Peyer's patch (tissue), 4 donors: Measurements from ENCODE around the gene TMEM158. TPM values are rescaled to one million over a fixed set of nuclear protein-coding genes. Genes with fewer than 3 reads are reported as not detected.

Experiments
- DNase-seq, 3 donors: peaks; one replicate each; pipeline ENCODE4 v3.0.0-alpha.2; 2017 to 2019
- H3K27ac ChIP-seq, 4 donors: fragments of 200-600 bp; sonication (generic); one replicate each; pipeline ENCODE4 v1.5.1; 2016 to 2019
- H3K27me3 ChIP-seq, 2 donors: fragments of 200-600 bp; sonication (generic); one replicate each; pipeline ENCODE4 v1.5.1; 2019
- H3K36me3 ChIP-seq, 3 donors: fragments of 200-600 bp; sonication (generic); one replicate each; pipeline ENCODE4 v1.5.1; 2016 to 2019
- H3K4me1 ChIP-seq, 4 donors: fragments of 200-600 bp; sonication (generic); one replicate each; pipeline ENCODE4 v1.5.1; 2016 to 2019
- H3K4me3 ChIP-seq, 4 donors: fragments of 200-600 bp; sonication (generic); 1 replicate in 3 of 4; 2 replicates in 1 of 4; pipeline ENCODE4 v1.5.1; 2016 to 2019; ENCODE audit warnings: mild to moderate bottlenecking in 1 of 4
- H3K9me3 ChIP-seq, 4 donors: fragments of 200-600 bp; sonication (generic); one replicate each; pipeline ENCODE4 v1.5.1; 2016 to 2019; ENCODE audit warnings: mild to moderate bottlenecking in 1 of 4
- POLR2A ChIP-seq, 2 donors: fragments of 450-650 bp; IDR thresholded peaks; one replicate each; pipeline ENCODE4 v1.5.1; 2017; ENCODE audit warnings: antibody characterized with exemption in 2 of 2, mild to moderate bottlenecking in 2 of 2, moderate library complexity in 2 of 2
- total RNA-seq, 4 donors: library from RNA; depleted of rRNA; stranded (reverse); fragments of >200 nt; gene quantifications; one replicate each; pipeline ENCODE4 v1.1.0, GENCODE V29; 2016
- TF ChIP-seq, protein P1 (sequence below), 6 experiments: fragments of 450-650 bp in 4 of 6; fragments of 200-600 bp in 2 of 6; sonication (generic) in 1 of 6; IDR thresholded peaks; one replicate each; pipeline ENCODE4 v1.5.1; 2017 to 2019; ENCODE audit warnings: antibody characterized with exemption in 6 of 6, mild to moderate bottlenecking in 3 of 6, moderate library complexity in 1 of 6

Gene TMEM158
- total RNA-seq, 4 donors from 2014 or later = 0.40 to 5.0 (median 1.8) TPM

DNA sequence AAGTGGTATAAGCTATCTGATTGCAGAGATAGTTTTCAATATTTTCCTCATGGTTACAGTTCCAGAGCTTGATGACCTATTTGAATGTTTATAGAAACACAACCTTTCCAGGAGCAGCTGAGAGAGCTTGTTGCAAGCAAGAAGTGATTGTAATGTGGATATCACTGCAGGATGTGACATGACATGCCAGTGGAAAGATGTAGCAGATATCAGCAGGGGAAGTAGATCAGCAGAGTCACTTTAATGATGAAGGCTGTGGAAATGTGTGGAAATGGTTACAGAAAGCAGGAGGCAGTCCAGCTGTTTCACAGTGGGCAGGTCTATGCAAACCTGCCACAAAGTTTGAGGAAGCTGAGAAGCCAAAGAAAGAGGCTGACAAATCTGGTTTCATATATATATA lies 21.0 kb downstream of the TMEM158 start:
- Histone ChIP-seq H3K27ac (no peak overlapping the region), H3K36me3 (no peaks in the 10 kb centered on the region), H3K4me3 (no peak overlapping the region), H3K4me1 (no peaks in the 10 kb centered on the region), H3K9me3 (no peaks in the 10 kb centered on the region), H3K27me3 (no peaks in the 10 kb centered on the region)
- no peak for TF ChIP-seq POLR2A (IDR thresholded peaks at IDR 0.05)
- TF ChIP-seq, protein P1, sequence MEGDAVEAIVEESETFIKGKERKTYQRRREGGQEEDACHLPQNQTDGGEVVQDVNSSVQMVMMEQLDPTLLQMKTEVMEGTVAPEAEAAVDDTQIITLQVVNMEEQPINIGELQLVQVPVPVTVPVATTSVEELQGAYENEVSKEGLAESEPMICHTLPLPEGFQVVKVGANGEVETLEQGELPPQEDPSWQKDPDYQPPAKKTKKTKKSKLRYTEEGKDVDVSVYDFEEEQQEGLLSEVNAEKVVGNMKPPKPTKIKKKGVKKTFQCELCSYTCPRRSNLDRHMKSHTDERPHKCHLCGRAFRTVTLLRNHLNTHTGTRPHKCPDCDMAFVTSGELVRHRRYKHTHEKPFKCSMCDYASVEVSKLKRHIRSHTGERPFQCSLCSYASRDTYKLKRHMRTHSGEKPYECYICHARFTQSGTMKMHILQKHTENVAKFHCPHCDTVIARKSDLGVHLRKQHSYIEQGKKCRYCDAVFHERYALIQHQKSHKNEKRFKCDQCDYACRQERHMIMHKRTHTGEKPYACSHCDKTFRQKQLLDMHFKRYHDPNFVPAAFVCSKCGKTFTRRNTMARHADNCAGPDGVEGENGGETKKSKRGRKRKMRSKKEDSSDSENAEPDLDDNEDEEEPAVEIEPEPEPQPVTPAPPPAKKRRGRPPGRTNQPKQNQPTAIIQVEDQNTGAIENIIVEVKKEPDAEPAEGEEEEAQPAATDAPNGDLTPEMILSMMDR (IDR thresholded peaks at IDR 0.05) = no peak
- no peak for DNase-seq

DNA sequence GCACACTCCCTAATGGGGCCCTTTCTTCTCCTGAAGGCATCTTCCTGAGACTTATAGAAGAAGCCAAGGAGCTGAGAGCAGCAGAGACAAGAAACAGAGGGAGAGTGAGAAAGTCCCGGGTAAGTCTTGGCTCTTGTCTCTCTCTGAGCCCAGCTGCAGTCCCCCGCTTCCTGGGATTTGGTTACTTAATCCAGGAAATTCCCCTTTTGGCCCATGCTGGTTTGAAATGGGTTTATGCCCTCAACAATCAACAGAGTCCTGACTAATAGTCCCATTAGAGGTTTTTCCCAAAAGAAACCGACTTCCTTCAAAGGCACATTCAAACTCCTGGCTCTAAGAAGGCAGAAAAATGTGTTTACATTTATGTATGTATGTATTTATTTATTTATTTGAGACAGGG lies 22.0 kb downstream of the TMEM158 start:
- Histone ChIP-seq H3K27me3 (no peaks in the 10 kb centered on the region), H3K4me3 (no peak overlapping the region), H3K4me1 (no peaks in the 10 kb centered on the region), H3K9me3 (no peaks in the 10 kb centered on the region), H3K36me3 (no peaks in the 10 kb centered on the region), H3K27ac (no peak overlapping the region)
- no peak for DNase-seq
- TF ChIP-seq, protein P1 (IDR thresholded peaks at IDR 0.05) = no peak
- TF ChIP-seq POLR2A (IDR thresholded peaks at IDR 0.05) = no peak

DNA sequence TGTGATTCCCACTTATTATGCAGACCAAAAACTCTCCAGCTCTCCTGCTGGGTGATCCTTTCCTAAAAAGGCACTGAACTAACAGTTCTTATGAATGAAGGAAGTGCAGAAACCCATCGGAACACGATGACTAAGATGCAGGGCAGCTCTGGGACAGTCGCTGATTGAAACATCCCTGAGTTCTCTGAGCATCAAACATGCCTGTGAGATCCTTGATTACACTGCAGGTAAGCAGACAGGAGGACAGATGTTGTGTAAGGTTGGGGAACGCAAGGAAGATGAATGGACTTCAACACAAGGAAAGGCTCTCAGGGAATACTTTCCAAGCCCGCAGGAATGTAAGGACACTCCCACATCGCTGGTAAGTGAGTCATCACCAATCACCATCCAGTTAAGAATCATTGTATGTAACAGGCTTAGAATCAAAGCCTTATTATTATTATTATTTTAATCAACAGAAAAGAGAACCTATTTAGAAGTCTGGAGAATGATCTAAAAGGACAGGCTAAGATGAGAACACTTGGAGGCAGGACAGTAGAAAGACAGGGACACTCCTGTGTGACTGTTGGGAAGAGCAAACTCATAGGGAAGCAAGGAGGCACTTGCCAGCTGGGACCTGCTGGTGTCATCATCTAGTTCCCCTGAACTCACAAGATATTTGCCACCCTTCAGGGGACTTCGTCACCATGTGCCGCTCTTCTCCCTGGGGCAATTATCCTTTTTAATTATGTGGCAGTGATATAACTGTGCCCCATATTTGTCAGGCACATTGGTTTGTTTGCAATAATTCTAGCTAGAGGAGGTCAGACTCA lies 26.0 kb downstream of the TMEM158 start:
- H3K4me3 ChIP-seq = no peak overlapping the region
- H3K27ac ChIP-seq = no peak overlapping the region
- H3K9me3 ChIP-seq = no peaks in the 10 kb centered on the region
- H3K27me3 ChIP-seq = no peaks in the 10 kb centered on the region
- no peak for TF ChIP-seq POLR2A (IDR thresholded peaks at IDR 0.05)
- TF ChIP-seq, protein P1 (IDR thresholded peaks at IDR 0.05) = no peak
- H3K4me1 ChIP-seq = no peaks in the 10 kb centered on the region
- peak in 1 of 3 donors; percentile 82 for DNase-seq
- no peaks in the 10 kb centered on the region for H3K36me3 ChIP-seq

DNA sequence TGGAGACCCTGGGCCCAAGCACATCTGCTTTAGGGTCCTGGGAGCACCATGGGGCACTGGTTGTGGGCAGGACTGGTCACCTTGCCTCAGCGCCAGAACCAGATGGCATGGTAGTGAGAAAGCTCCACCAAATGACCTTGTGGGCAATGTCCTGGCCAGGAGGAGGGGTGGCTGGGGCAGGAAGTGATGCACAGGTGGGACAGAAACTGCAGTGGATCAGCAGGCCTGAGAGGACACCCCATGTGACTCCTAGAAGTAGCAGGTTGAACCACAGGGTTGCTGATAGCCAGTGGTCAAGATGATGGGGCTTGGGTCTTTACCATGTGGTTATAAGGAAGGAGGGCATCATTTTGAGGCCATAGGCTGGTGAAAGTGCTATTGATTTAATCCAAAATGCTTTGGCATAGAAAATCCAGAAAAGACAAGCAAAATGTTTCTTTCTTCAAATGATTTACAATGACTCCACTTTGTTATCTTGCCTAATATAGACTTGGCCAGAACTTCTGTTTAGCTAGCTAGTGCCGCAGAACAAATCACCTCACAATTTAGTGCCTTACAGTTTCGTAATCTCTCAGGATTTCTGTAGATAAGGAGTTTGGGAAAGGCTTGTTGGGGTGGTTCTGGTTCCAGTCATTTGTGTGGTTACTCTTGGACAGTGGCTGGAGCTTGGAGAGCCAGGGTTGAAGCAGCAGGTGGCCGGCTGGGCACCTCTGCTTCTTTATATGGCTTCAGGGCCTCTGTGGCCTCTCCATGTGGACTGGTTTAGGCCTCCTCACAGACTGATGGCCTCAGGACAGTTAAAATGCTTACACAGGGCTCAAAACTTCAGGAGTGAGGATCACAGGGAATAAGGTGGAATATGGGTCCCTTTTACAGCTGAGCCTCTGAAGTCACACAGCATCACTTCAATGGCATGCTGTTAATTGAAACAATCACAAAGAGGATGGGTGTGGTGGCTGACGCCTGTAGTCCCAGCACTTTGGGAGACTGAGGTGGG lies 27.5 kb downstream of the TMEM158 start:
- TF ChIP-seq, protein P1 (IDR thresholded peaks at IDR 0.05) = no peak
- TF ChIP-seq POLR2A (IDR thresholded peaks at IDR 0.05) = no peak
- Histone ChIP-seq H3K4me3 (no peak overlapping the region), H3K27me3 (no peaks in the 10 kb centered on the region), H3K27ac (no peak overlapping the region), H3K4me1 (no peaks in the 10 kb centered on the region), H3K9me3 (no peaks in the 10 kb centered on the region), H3K36me3 (no peaks in the 10 kb centered on the region)
- no peak for DNase-seq

DNA sequence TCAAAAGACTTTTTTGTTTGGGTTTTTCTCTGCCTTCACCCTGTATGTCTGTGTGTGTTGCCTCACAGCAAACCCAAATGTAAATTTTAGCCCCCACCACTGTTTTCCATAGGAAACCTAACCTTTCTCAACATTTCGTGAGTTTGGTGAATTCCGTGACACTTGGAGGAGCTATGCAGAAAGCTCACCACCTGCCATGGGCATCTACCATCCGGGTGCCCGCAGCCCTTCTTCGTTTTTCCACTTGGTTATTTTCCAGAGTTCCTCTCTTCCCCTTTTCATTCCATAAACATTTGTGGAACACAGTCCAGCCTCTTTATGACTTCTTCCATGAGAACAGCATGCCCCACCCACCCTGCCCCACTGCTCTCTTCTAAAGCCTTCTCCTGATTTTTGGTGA lies 31.3 kb downstream of the TMEM158 start:
- DNase-seq = no peak
- no peak overlapping the region for H3K27ac ChIP-seq
- TF ChIP-seq POLR2A (IDR thresholded peaks at IDR 0.05) = no peak
- TF ChIP-seq, protein P1 (IDR thresholded peaks at IDR 0.05) = no peak

More for the DNA sequence above, 31.3 kb downstream of the TMEM158 start:
- Histone ChIP-seq H3K4me1 (no peaks in the 10 kb centered on the region), H3K27me3 (no peaks in the 10 kb centered on the region), H3K36me3 (no peaks in the 10 kb centered on the region), H3K4me3 (no peak overlapping the region), H3K9me3 (no peaks in the 10 kb centered on the region)
